Muscle layer of duodenum (tissue), 2 donors: ENCODE data around the gene SLPI.

ENCODE experiments used
- H3K27ac ChIP-seq: one replicate; pipeline ENCODE4 v1.7.0; 2013; ENCODE audit warnings: mild to moderate bottlenecking, low read length
- H3K27me3 ChIP-seq: one replicate; pipeline ENCODE4 v1.7.0; 2013; ENCODE audit warnings: low read depth, mild to moderate bottlenecking, control low read depth, low read length
- H3K36me3 ChIP-seq, 2 donors: one replicate each; pipeline ENCODE4 v1.7.0; 2013; ENCODE audit warnings: low read length in 2 of 2, control low read depth in 1 of 2, mild to moderate bottlenecking in 1 of 2; ENCODE audit not compliant: insufficient read depth in 2 of 2, control insufficient read depth in 1 of 2
- H3K4me1 ChIP-seq, 2 donors: one replicate each; pipeline ENCODE4 v1.7.0; 2013; ENCODE audit warnings: low read length in 2 of 2, mild to moderate bottlenecking in 2 of 2, control low read depth in 1 of 2, moderate library complexity in 1 of 2; ENCODE audit not compliant: insufficient read depth in 2 of 2, control insufficient read depth in 1 of 2
- H3K4me3 ChIP-seq, 2 donors: one replicate each; pipeline ENCODE4 v1.7.0; 2013; ENCODE audit warnings: low read length in 2 of 2, low read depth in 1 of 2, mild to moderate bottlenecking in 1 of 2
- H3K9me3 ChIP-seq, 2 donors: one replicate each; pipeline ENCODE4 v1.7.0; 2013; ENCODE audit warnings: low read length in 2 of 2, control low read depth in 1 of 2, mild to moderate bottlenecking in 1 of 2; ENCODE audit not compliant: control insufficient read depth in 1 of 2
- donor health status: healthy.

Gene SLPI, protein sequence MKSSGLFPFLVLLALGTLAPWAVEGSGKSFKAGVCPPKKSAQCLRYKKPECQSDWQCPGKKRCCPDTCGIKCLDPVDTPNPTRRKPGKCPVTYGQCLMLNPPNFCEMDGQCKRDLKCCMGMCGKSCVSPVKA

DNA sequence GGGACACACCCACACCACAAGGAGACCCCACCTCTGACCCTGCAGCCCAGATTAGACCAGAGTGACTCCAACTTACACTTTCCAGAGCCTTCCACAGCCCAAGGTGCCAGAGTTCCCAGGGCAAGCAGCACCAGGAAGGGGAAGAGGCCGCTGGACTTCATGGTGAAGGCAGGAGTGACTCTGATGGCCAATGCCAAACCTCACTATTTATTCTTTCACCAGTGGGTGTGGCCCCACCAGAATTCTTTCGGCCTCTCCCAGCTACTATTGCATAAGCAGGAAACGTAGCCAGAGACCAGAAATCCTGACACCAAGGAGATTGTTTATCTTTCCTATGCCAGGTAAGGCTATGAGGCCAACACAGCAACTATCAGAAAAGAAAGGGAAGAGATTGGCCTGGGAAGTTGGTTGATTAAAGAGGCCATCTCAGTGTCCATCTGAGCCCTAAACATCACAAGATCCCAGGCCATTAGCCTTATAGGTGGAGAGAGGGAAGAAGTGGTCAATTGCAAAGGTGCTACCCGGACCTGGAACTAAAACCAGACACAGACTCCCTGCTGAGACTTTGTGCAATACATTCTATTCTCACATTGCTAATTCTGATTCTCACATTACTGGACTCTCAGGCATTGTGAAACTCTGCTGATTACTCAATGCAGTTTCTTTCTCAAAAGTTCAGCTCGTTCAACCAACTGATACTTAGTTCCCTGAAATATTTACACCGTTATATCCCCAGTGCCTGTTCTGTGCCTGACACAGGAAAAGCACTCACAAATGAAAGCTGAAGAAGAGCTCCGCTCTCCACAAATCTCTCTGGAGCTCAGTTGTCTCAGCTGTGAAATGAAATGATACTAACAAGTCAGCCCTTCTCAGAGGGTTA lies at the start of gene SLPI:
Gene SLPI (minus strand): TSS at position 182 of the 880 bp plus-strand sequence. CDS start 21 bp downstream, at position 161.
- peaks cover 8 to 10% of the 10 kb centered on the region in 2 donors for H3K4me1 ChIP-seq

DNA sequence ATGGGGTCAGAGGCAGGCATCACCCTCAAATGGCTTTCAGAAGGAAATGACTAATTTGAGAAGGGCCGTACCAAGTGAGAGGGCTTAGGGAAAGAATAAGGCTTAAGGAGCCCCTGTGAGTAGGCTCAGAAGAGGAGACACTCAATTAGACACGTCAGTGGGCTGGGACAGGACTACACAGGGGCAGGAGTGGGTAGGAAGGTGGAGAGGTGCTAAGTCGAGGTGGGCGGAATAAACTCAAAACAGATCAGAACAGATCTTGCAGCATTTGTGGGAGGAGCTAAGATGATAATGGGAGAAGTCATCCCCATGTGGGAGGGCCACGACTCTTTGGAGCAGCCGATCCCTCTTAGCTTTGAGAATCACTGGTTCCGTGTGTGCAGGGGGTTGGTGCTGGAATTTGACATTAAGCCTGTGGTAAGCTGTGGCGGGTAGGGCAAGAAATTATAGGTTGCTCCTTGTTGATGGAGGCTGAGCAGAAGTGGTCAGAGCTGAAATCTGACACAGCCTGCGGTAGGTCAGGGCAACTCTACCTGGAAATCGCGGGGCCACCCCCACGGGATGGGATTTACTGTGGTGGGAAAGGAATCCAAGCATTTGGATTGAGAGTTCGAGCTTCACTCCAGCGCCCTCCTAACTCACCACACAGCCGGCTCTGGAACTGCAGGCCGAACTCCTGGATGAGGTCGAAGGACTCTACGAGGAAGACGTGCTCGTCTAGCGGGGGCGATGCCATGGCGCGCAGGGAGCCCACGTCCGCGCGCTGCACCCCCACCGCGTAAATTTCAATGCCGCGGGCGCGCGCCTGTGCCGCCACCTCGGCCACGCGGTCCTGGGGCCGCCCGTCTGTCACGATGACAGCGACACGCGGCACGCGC lies 49.5 kb upstream of the SLPI start:
- Histone ChIP-seq H3K27me3 (peaks cover 15% of the 10 kb centered on the region), H3K4me1 (peaks cover 0 to 10% of the 10 kb centered on the region in 2 donors), H3K36me3 (no peaks in the 10 kb centered on the region), H3K27ac (no peak overlapping the region), H3K4me3 (no peak overlapping the region), H3K9me3 (no peaks in the 10 kb centered on the region)

More for the DNA sequence above, at the start of gene SLPI:
- Histone ChIP-seq H3K4me3 (no peak within 1 kb of the TSS), H3K36me3 (no peaks in the 10 kb centered on the region), H3K27me3 (no peaks in the 10 kb centered on the region), H3K9me3 (no peaks in the 10 kb centered on the region), H3K27ac (no peak within 1 kb of the TSS)

DNA sequence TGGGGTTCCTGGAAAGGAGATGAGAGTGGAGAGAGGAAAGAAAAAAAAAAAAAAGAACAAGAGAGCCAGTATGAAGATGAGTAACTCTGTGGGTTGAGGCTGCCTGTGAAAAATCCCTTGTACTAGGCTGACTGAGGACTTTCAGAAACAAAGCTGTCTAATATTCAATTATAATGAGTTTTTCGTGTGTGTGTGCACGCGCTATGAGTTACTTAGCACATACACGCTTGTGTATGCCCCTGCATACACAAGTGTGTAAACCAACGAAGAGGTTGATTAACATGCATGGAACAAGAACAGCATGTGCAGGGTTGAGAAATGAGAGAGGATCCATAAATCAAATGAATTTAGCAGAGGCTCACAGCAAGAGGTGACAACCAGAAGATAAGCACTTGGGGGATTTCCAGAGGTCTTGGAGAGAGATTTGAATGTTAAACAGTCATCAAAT lies 47.5 kb upstream of the SLPI start:
- Histone ChIP-seq H3K4me1 (peaks cover 0 to 10% of the 10 kb centered on the region in 2 donors), H3K4me3 (no peak overlapping the region), H3K27me3 (peaks cover 18% of the 10 kb centered on the region), H3K36me3 (no peaks in the 10 kb centered on the region), H3K9me3 (no peaks in the 10 kb centered on the region), H3K27ac (no peak overlapping the region)

DNA sequence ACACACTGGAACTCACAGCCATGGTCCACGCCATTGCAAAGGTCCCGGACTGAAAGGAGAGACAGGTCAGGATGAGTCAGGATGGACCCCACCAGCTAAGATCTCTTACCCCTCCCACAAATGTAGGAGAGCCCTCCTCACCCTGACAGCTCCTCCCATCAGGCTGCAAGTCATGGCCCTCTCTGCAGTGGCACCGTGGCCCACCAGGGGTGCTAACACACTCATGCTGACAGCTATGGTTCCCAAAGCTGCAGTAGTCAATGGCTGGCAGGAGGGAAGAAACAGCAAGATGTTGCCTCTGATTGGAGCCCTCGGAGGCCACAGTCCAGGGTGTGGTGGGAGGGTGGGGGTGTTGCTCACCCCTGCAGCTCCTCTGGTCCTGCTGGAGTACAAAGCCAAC lies 46.6 kb upstream of the SLPI start:
- peaks cover 18% of the 10 kb centered on the region for H3K27me3 ChIP-seq
- H3K27ac ChIP-seq = no peak overlapping the region
- no peak overlapping the region for H3K4me3 ChIP-seq
- H3K9me3 ChIP-seq = no peaks in the 10 kb centered on the region
- H3K4me1 ChIP-seq = peaks cover 0 to 3% of the 10 kb centered on the region in 2 donors
- H3K36me3 ChIP-seq = no peaks in the 10 kb centered on the region

DNA sequence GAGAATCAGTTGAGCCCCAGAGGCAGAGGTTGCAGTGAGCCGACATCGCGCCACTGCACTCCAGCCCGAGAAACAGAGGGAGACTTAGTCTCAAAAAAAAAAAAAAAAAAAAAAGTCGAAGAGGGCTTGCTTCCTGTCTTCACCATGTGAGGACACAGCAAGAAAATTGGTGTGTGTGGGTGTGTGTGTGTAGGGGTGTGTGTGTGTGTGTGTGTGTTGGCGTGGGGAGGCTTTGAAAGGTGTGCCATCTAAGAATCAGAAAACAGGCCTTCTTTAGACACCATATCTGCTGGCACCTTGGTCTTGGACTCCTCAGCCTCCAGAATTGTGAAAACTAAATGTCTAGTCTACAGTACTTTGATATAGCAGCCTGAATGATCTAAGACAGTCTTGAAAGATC lies 45.4 kb upstream of the SLPI start:
- H3K4me3 ChIP-seq = no peak overlapping the region
- no peak overlapping the region for H3K27ac ChIP-seq
- peaks cover 0 to 3% of the 10 kb centered on the region in 2 donors for H3K4me1 ChIP-seq
- peaks cover 14% of the 10 kb centered on the region for H3K27me3 ChIP-seq
- no peaks in the 10 kb centered on the region for H3K9me3 ChIP-seq
- H3K36me3 ChIP-seq = no peaks in the 10 kb centered on the region

DNA sequence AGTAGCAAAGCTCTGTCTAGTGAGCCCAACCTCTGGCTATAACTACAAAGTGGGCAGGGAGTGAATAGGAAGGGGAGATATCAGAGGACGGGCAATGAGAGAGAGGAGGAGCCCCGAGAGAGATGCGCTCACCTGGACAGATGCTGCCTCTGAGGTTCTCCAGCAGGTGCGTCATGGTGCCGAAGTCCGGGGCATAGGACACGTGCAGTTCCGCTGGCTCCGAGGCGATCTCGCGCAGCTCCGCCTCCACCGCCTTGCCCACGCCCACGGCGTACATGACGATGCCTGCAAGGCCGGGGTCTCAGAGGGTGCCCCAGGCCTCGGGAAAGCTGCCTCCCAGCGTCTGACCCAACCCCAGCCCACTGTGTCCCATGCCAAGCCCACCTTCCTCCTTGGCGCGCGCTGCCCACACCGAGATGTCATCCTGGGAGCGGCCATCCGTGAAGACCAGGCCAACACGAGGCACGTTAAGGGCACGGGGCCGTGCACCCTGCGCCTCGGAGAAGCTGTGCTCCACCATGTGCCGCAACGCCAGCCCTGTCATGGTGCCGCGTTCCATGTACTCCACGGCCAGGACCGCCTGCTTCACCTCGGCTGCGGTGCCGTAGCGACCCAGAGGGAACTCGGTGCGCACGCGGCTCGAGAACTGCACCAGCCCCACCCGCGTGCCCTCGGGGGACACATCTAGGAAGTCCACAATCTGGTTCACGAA lies 43.6 kb upstream of the SLPI start:
- Histone ChIP-seq H3K9me3 (no peaks in the 10 kb centered on the region), H3K4me1 (peaks cover 0 to 7% of the 10 kb centered on the region in 2 donors), H3K27me3 (peaks cover 3% of the 10 kb centered on the region), H3K4me3 (no peak overlapping the region), H3K27ac (no peak overlapping the region), H3K36me3 (no peaks in the 10 kb centered on the region)

DNA sequence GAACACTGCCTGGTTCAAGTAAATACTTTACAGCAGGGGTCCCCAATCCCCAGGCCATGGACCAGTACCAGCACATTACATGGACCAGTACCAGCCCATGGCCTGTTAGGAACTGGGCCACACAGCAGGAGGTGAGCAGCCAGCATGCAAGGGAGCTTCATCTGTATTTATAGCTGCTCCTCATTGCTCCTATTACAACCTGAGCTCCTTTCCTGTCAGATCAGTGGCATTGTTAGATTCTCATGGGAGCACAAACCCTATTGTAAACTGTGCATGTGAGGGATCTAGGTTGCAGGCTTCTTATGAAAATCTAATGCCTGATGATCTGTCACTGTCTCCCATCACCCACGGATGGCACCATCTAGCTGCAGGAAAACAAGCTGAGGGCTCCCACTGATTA lies 40.3 kb upstream of the SLPI start:
- H3K4me1 ChIP-seq = peaks cover 0 to 9% of the 10 kb centered on the region in 2 donors
- no peaks in the 10 kb centered on the region for H3K9me3 ChIP-seq
- H3K27ac ChIP-seq = no peak overlapping the region
- no peaks in the 10 kb centered on the region for H3K36me3 ChIP-seq
- peaks cover 3% of the 10 kb centered on the region for H3K27me3 ChIP-seq
- no peak overlapping the region for H3K4me3 ChIP-seq

DNA sequence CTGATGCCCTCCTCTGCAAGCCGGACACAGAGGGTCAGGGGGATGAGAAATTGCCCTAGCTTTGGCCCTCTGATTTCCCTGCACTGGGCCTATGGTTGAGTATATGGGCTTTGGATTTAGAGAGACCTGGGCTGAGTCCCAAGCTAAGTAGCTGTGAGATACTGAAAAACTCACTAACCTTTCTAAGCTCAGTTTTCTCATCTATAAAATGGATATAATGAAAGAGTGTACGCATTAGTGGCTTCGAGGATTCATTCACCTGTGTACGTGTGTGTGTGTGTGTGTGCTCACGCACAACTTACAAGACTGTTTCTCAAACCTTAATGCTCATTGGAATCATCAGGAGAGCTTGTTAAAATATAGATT lies 39.6 kb upstream of the SLPI start:
- Histone ChIP-seq H3K4me1 (peaks cover 0 to 9% of the 10 kb centered on the region in 2 donors), H3K4me3 (peak overlapping the region; percentile 39 to 74), H3K27me3 (peaks cover 3% of the 10 kb centered on the region), H3K27ac (no peak overlapping the region), H3K9me3 (no peaks in the 10 kb centered on the region), H3K36me3 (no peaks in the 10 kb centered on the region)

DNA sequence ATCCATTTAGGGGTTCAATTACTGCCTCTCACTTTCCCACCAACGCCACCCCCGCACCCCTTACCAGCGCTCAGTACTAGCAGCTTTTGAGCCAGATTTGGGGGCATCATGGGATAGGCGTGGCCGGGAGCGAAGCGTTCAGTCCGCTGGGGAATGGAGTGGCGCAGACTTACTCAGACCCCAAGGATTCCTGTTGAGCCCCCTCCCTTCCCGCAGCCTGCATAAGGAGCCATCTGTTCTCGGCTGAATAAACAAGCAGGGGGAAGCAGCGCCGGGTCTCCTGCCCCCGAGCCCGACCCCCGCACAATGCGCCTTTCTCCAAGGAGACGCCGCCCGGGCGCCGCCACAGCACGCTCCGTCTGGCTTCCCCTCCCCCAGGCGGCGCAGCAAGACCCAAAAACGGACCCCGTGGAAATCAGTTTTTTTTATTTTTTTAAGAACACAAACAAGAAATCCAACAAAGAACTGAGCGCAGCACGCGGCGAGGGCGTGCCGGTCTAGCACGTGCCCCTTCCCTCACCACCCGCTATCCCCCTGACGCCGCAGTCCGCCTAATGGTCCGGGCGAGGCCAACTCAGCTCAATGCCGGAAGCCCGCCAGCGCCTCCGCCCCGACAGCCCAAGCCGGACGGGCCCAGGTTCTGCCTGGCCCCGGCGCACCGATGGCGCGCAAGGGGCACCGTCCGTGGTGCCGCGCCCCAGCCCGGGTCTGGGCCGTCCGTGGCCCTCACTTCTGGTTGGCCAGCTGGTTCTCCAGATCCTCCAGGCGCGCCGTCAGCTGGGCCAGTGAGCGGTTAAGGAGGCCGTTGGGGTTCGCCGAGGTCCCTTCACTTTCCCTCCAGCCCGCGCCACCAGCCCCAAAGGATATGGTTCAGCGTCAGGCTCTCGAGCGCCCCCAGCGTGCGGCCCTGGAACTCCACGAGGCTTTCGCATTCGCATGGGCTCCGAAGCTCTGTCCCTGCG lies 39.0 kb upstream of the SLPI start:
- peak overlapping the region; percentile 39 to 74 for H3K4me3 ChIP-seq
- no peak overlapping the region for H3K27ac ChIP-seq
- H3K36me3 ChIP-seq = no peaks in the 10 kb centered on the region
- H3K4me1 ChIP-seq = peaks cover 0 to 9% of the 10 kb centered on the region in 2 donors
- no peaks in the 10 kb centered on the region for H3K9me3 ChIP-seq
- peaks cover under 1% of the 10 kb centered on the region for H3K27me3 ChIP-seq

DNA sequence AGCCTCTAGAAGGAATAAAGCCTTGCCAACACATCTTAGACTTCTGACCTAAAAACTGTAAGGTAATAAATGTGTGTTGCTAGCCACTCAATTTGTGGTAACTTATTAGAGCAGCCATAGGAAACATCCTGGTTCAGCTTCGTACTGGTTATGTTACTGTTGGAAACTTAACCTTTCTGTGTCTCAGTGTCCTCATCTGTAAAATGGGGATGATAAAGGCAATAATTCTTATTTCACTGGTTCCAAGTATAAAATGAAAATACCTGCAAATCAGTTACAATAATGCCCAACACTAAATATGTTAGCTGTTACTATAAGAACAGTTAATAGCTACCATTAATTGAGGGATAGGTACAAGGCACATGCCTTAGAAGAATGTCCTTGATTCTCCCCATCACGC lies 38.0 kb upstream of the SLPI start:
- H3K36me3 ChIP-seq = no peaks in the 10 kb centered on the region
- no peak overlapping the region for H3K27ac ChIP-seq
- H3K27me3 ChIP-seq = no peaks in the 10 kb centered on the region

More for the DNA sequence above, 38.0 kb upstream of the SLPI start:
- Histone ChIP-seq H3K4me1 (peaks cover 0 to 9% of the 10 kb centered on the region in 2 donors), H3K4me3 (no peak overlapping the region), H3K9me3 (no peaks in the 10 kb centered on the region)
